HG02798 (cell line): ENCODE results near the gene SOCS6.

Experiments used
- ATAC-seq: cut with Tn5 transposase; IDR thresholded peaks from one replicate; pipeline ENCODE4 v1.9.1; 2021; ENCODE audit warnings: mild to moderate bottlenecking; ENCODE audit not compliant: unreplicated experiment, poor library complexity

SOCS6 gene

GRCh38 chr18:70288171-70288850, 534 bp upstream of the SOCS6 start:
- peak; percentile 21 for ATAC-seq

GRCh38 chr18:70289351-70290312, 787 bp downstream of the SOCS6 start:
- ATAC-seq, result peak; percentile 61

- ATAC-seq, result no peak
These were observed 1.8 kb downstream of the SOCS6 start for GRCh38 chr18:70290482-70291294.

- ATAC-seq, result no peak
These were observed 2.4 kb downstream of the SOCS6 start for GRCh38 chr18:70291295-70291574.

GRCh38 chr18:70292628-70293027, 3.8 kb downstream of the SOCS6 start:
- ATAC-seq, result no peak

- no peak for ATAC-seq
These were observed 4.3 kb downstream of the SOCS6 start for GRCh38 chr18:70293166-70293565.

- no peak for ATAC-seq
These were observed 5.8 kb downstream of the SOCS6 start for GRCh38 chr18:70294471-70295191.

GRCh38 chr18:70295192-70296188, 6.6 kb downstream of the SOCS6 start:
- no peak for ATAC-seq

- ATAC-seq, result no peak
These were observed 7.4 kb downstream of the SOCS6 start for GRCh38 chr18:70296289-70296688.

- ATAC-seq, result no peak
These were observed 7.9 kb downstream of the SOCS6 start for GRCh38 chr18:70296781-70297180.

- no peak for ATAC-seq
These were observed 10.5 kb downstream of the SOCS6 start for GRCh38 chr18:70299393-70299792.

GRCh38 chr18:70301667-70302066, 12.8 kb downstream of the SOCS6 start:
- ATAC-seq, result no peak

GRCh38 chr18:70308555-70309294, 19.9 kb downstream of the SOCS6 start:
- no peak for ATAC-seq

- ATAC-seq, result no peak
These were observed 21.9 kb downstream of the SOCS6 start for GRCh38 chr18:70310560-70311320.

GRCh38 chr18:70311726-70312125, 22.9 kb downstream of the SOCS6 start:
- ATAC-seq, result no peak

- no peak for ATAC-seq
These were observed 24.8 kb downstream of the SOCS6 start for GRCh38 chr18:70313640-70314039.

- ATAC-seq, result no peak
These were observed 25.4 kb downstream of the SOCS6 start for GRCh38 chr18:70314151-70314782.
